Thyroid gland (tissue), 4 donors: ENCODE measurements around the gene RIC8B.

Source experiments
- POLR2A ChIP-seq, 2 donors: fragments of 450-650 bp; IDR thresholded peaks; one replicate each; pipeline ENCODE4 v1.6.1; 2017; ENCODE audit warnings: antibody characterized with exemption in 2 of 2, mild to moderate bottlenecking in 2 of 2, moderate library complexity in 1 of 2
- TF ChIP-seq, protein P1 (sequence below), 6 experiments: fragments of 200-600 bp in 3 of 6; fragments of 450-650 bp in 3 of 6; sonication (generic) in 3 of 6; IDR thresholded peaks; one replicate each; pipeline ENCODE4 v1.5.1; 2016 to 2019; ENCODE audit warnings: antibody characterized with exemption in 6 of 6, mild to moderate bottlenecking in 2 of 6, inconsistent platforms in 1 of 6, moderate library complexity in 1 of 6

- TF ChIP-seq, protein P1, sequence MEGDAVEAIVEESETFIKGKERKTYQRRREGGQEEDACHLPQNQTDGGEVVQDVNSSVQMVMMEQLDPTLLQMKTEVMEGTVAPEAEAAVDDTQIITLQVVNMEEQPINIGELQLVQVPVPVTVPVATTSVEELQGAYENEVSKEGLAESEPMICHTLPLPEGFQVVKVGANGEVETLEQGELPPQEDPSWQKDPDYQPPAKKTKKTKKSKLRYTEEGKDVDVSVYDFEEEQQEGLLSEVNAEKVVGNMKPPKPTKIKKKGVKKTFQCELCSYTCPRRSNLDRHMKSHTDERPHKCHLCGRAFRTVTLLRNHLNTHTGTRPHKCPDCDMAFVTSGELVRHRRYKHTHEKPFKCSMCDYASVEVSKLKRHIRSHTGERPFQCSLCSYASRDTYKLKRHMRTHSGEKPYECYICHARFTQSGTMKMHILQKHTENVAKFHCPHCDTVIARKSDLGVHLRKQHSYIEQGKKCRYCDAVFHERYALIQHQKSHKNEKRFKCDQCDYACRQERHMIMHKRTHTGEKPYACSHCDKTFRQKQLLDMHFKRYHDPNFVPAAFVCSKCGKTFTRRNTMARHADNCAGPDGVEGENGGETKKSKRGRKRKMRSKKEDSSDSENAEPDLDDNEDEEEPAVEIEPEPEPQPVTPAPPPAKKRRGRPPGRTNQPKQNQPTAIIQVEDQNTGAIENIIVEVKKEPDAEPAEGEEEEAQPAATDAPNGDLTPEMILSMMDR (IDR thresholded peaks at IDR 0.05): no peak
- TF ChIP-seq POLR2A (IDR thresholded peaks at IDR 0.05): no peak
Observed at GRCh38 chr12:106783515-106783914, 9.0 kb downstream of the RIC8B start.
